ENCODE measurements around the gene PRKCE. TPM values are rescaled to one million over a fixed set of nuclear protein-coding genes. Genes with fewer than 3 reads are reported as not detected.

PRKCE gene
- total RNA-seq, 1 donor from 2014 or later: 12.0 TPM

DNA sequence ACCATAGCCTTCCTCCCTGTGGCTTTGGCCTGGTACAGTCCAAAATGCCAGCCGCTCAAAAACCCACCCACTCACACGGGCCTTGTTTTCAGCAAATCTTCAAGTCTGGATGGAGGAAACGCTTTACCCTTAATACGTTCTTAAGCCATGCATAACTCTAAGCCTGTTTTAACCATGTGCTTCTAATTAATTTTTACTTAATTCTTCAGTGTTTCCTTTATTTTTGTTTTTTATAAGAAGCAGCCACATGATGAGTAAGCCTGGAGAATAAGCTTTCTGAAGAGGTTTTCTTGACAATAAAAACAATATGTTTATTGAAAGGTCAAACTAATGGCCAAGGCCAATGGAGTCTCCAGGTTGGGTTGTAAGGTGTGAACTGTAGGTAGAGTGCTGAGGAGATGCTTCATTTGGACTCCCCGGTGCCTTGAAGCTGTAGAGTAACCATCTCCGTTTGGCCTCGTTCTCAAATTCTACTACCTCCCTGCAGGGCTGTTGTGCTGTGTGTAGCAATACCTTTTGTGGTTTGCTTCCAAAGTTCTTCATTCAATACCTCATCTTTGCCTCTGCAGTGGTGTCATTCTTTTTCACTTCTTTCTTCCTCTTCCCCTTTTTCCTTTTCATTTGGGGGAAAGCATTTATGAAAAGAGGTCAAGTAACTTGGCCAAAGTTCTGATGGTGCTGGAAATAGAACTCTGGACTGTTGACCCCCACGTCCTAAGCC lies 113.7 kb downstream of the PRKCE start:
- Mint-ChIP-seq H3K36me3 (ENCODE audit: low read depth) (no peaks in the 10 kb centered on the region), H3K4me3 (ENCODE audit: unreplicated experiment) (no peak overlapping the region), H3K4me1 (ENCODE audit: low read depth) (peaks cover 11% of the 10 kb centered on the region), H3K27me3 (ENCODE audit: low read depth) (no peaks in the 10 kb centered on the region), H3K27ac (ENCODE audit: unreplicated experiment) (no peak overlapping the region), H3K9me3 (ENCODE audit: low read depth) (no peaks in the 10 kb centered on the region)
- TF ChIP-seq CTCF (IDR thresholded peaks at IDR 0.05): no peak
- DNase-seq (ENCODE audit: low spot score): no peak

DNA sequence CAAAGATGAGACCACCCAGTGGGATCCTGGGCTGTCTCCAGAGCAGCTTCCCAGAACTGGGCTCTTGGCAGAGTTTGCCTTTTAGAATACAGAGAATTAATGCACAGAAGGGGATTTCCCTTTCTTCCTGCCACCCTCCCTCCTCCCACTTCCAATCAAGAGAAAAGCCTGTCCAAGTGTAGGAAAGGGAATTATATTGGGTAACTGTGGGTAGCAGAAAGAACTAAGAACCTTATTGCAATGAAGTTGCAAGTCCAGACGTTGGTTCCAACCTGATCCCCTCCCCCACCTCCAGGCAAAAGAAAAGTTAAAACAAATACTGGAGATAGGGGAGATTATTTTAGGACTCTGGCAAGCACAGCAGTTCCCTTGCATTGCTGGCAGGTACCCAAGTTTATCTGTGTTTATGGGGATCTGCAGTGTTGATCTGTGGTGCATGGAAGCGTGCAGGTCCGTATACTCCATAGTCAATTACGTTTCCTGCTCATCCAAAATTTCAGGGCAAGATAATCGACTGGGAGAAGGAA lies 114.3 kb downstream of the PRKCE start:
- peaks cover 11% of the 10 kb centered on the region for H3K4me1 Mint-ChIP-seq (ENCODE audit: low read depth)

GRCh38 chr2:45768208-45768607 lies 116.7 kb downstream of the PRKCE start:
- Mint-ChIP-seq H3K4me3 (ENCODE audit: unreplicated experiment) (no peak overlapping the region), H3K36me3 (ENCODE audit: low read depth) (no peaks in the 10 kb centered on the region), H3K4me1 (ENCODE audit: low read depth) (peaks cover 13% of the 10 kb centered on the region), H3K27me3 (ENCODE audit: low read depth) (no peaks in the 10 kb centered on the region), H3K9me3 (ENCODE audit: low read depth) (no peaks in the 10 kb centered on the region), H3K27ac (ENCODE audit: unreplicated experiment) (no peak overlapping the region)
- no peak for TF ChIP-seq CTCF (IDR thresholded peaks at IDR 0.05)
- no peak for DNase-seq (ENCODE audit: low spot score)

More for the DNA sequence above, 114.3 kb downstream of the PRKCE start:
- TF ChIP-seq CTCF (IDR thresholded peaks at IDR 0.05): no peak
- Mint-ChIP-seq H3K9me3 (ENCODE audit: low read depth) (no peaks in the 10 kb centered on the region), H3K36me3 (ENCODE audit: low read depth) (no peaks in the 10 kb centered on the region), H3K27me3 (ENCODE audit: low read depth) (no peaks in the 10 kb centered on the region), H3K27ac (ENCODE audit: unreplicated experiment) (no peak overlapping the region), H3K4me3 (ENCODE audit: unreplicated experiment) (no peak overlapping the region)
- no peak for DNase-seq (ENCODE audit: low spot score)

GRCh38 chr2:45769056-45769455 lies 117.6 kb downstream of the PRKCE start:
- Mint-ChIP-seq H3K9me3 (ENCODE audit: low read depth) (no peaks in the 10 kb centered on the region), H3K4me3 (ENCODE audit: unreplicated experiment) (no peak overlapping the region), H3K27ac (ENCODE audit: unreplicated experiment) (no peak overlapping the region), H3K27me3 (ENCODE audit: low read depth) (no peaks in the 10 kb centered on the region), H3K36me3 (ENCODE audit: low read depth) (no peaks in the 10 kb centered on the region), H3K4me1 (ENCODE audit: low read depth) (peaks cover 13% of the 10 kb centered on the region)
- TF ChIP-seq CTCF (IDR thresholded peaks at IDR 0.05): no peak
- no peak for DNase-seq (ENCODE audit: low spot score)

GRCh38 chr2:45769854-45770576 lies 118.5 kb downstream of the PRKCE start:
- H3K4me3 Mint-ChIP-seq (ENCODE audit: unreplicated experiment): no peak overlapping the region
- no peak for TF ChIP-seq CTCF (IDR thresholded peaks at IDR 0.05)
- no peaks in the 10 kb centered on the region for H3K9me3 Mint-ChIP-seq (ENCODE audit: low read depth)
- H3K27me3 Mint-ChIP-seq (ENCODE audit: low read depth): no peaks in the 10 kb centered on the region
- H3K4me1 Mint-ChIP-seq (ENCODE audit: low read depth): peaks cover 13% of the 10 kb centered on the region
- no peak overlapping the region for H3K27ac Mint-ChIP-seq (ENCODE audit: unreplicated experiment)
- no peak for DNase-seq (ENCODE audit: low spot score)
- H3K36me3 Mint-ChIP-seq (ENCODE audit: low read depth): no peaks in the 10 kb centered on the region
